NCI-H524 (cell line): Measurements from ENCODE around the gene C16orf87.
A peak's percentile ranks its signal among the peaks of the same experiment; 100 is the strongest.

Experiments used
- DNase-seq, 2 experiments: peaks; one replicate each; lab custom pipeline; 2025; lab: John Stamatoyannopoulos, UW

C16orf87 gene

GRCh38 chr16:46756772-46757171 is 74.2 kb downstream of the C16orf87 start:
- DNase-seq = no peak

GRCh38 chr16:46753015-46753414 is 78.0 kb downstream of the C16orf87 start:
- DNase-seq = no peak

DNA sequence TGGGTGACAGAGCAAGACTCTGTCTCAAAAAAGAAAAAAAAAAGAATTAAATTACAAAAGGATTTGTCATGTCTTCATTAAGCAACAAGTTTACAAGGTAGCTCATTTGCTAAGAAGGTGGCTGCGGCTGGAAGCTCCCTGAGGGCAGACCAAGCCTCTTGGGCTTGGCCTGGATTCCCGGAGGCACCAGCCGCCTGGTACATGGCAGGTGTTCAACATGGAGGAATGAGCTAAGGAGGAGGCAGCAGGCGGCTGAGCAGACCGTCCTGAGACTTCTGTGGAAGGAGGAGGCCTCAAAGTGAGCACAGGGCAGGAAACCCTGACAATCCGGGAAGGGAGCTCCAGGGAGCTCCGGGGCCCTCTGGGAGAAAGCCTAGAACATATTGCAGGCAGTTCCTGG is 79.6 kb downstream of the C16orf87 start:
- no peak for DNase-seq

- DNase-seq = peak in 1 of 2 experiments; percentile 23
Measured at GRCh38 chr16:46748775-46749705, 81.9 kb downstream of the C16orf87 start.

GRCh38 chr16:46747777-46748651 is 83.0 kb downstream of the C16orf87 start, which contains the start of gene MYLK3:
TSS of gene MYLK3 (minus strand) at chr16:46748344. CDS start at chr16:46748193, 151 bp downstream.
- DNase-seq = no peak

GRCh38 chr16:46746821-46747776 is 83.9 kb downstream of the C16orf87 start:
- DNase-seq = no peak
